ENCODE data around the gene TTLL11.
"Not testable (repeated sequence)": the region's sequence is repeated elsewhere in the genome, so short reads cannot be mapped to it uniquely, and the experiment has no call there.

TTLL11 gene

GRCh38 chr9:121797081-121797480 lies 296.0 kb downstream of the TTLL11 start:
- H3K4me3 ChIP-seq (ENCODE audit: low read depth, low read length): no peak overlapping the region
- DNase-seq (ENCODE audit: low read depth): no peak
- TF ChIP-seq MYC (IDR thresholded peaks at IDR 0.05; ENCODE audit: low read depth, low read length): no peak
- TF ChIP-seq, protein P1, sequence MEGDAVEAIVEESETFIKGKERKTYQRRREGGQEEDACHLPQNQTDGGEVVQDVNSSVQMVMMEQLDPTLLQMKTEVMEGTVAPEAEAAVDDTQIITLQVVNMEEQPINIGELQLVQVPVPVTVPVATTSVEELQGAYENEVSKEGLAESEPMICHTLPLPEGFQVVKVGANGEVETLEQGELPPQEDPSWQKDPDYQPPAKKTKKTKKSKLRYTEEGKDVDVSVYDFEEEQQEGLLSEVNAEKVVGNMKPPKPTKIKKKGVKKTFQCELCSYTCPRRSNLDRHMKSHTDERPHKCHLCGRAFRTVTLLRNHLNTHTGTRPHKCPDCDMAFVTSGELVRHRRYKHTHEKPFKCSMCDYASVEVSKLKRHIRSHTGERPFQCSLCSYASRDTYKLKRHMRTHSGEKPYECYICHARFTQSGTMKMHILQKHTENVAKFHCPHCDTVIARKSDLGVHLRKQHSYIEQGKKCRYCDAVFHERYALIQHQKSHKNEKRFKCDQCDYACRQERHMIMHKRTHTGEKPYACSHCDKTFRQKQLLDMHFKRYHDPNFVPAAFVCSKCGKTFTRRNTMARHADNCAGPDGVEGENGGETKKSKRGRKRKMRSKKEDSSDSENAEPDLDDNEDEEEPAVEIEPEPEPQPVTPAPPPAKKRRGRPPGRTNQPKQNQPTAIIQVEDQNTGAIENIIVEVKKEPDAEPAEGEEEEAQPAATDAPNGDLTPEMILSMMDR (IDR thresholded peaks at IDR 0.05; ENCODE audit: low read depth, low read length): no peak
- no peak for TF ChIP-seq MAX (IDR thresholded peaks at IDR 0.05; ENCODE audit: low read depth, low read length)
- TF ChIP-seq POLR2A (IDR thresholded peaks at IDR 0.05; ENCODE audit: extremely low read depth, insufficient read length): no peak

DNA sequence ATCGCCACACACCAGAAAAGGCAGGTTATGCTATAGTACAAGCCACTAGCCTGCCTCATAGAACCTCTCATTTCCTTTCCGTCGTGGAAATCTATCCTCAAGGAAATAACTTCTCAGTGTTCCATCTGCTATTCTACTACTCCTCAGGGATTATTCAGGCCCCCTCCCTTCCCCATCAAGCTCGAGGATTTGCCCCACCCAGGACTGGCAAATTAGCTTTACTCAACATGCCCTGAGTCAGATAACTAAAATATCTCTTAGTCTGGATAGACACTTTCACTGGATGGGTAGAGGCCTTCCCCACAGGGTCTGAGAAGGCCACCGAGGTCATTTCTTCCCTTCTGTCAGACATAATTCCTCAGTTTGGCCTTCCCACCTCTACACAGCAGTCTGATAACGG lies 298.8 kb downstream of the TTLL11 start:
- not testable (repeated sequence) for H3K4me3 ChIP-seq (ENCODE audit: low read depth, low read length); DNase-seq (ENCODE audit: low read depth)

DNA sequence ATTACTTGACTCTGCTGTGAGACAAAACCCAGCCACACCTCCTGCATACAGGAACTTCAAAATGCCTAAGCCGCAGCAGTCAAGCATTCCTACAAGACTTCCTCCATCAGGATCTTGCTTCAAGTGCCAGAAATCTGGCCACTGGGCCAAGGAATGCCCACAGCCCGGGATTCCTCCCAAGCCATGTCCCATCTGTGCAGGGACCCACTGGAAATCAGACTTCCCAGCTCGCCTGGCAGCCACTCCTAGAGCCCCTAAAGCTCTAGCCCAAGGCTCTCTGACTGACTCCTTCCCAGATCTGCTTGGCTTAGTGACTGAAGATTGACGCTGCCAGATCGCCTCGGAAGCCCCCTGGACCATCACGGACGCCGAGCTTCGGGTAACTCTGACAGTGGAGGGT lies 300.6 kb downstream of the TTLL11 start:
- not testable (repeated sequence) for DNase-seq (ENCODE audit: low read depth)

DNA sequence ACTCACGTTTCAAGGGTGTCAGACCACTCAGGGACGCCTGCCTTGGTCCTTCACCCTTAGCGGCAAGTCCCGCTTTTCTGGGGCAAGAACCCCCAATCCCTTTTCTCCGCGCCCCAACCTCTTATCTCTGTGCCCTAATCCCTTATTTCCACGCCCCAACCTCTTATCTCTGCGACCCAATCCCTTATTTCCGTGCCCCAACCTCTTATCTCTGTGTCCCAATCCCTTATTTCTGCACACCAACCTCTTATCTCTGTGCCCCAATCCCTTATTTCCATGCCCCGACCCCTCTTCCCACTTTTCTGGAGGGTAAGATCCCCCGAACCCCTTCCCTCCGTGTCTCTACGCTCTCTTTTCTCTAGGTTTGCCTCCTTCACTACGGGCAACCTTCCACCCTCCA lies 302.3 kb downstream of the TTLL11 start:
- H3K4me3 ChIP-seq (ENCODE audit: low read depth, low read length): no peak overlapping the region
- TF ChIP-seq, protein P1 (IDR thresholded peaks at IDR 0.05; ENCODE audit: low read depth, low read length): no peak
- TF ChIP-seq POLR2A (IDR thresholded peaks at IDR 0.05; ENCODE audit: extremely low read depth, insufficient read length): no peak
- no peak for TF ChIP-seq MAX (IDR thresholded peaks at IDR 0.05; ENCODE audit: low read depth, low read length)
- no peak for DNase-seq (ENCODE audit: low read depth)

More for the DNA sequence above, 300.6 kb downstream of the TTLL11 start:
- not testable (repeated sequence) for H3K4me3 ChIP-seq (ENCODE audit: low read depth, low read length)

DNA sequence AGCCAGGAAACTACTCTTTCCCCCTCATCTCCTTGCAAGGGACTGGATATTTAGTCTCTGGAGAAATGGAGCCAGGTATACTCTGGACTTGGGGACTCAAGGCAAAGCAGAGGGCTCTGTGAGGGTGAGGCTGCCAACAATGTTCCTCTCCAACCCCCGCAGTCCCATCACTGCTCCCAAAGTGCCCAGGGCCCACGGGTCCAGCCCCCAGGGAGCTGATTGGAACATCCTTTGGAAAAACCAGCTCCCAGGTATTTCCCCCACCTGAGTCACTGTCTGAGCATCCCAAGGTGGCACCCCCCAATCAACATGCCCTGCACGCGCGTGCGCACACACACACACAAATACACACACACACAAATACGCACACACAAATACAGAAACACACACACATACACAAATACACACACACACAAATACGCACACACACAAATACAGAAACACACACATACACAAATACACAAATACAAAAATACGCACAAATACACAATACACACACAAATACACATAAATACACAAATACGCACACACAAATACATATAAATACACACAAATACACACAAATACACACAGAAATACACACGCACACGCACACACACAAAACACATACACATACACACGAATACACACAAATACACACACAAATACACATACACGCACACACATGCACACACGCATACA lies 304.3 kb downstream of the TTLL11 start:
- no peak overlapping the region for H3K4me3 ChIP-seq (ENCODE audit: low read depth, low read length)
- TF ChIP-seq, protein P1 (IDR thresholded peaks at IDR 0.05; ENCODE audit: low read depth, low read length): no peak
- TF ChIP-seq POLR2A (IDR thresholded peaks at IDR 0.05; ENCODE audit: extremely low read depth, insufficient read length): no peak
- no peak for TF ChIP-seq MYC (IDR thresholded peaks at IDR 0.05; ENCODE audit: low read depth, low read length)
- TF ChIP-seq MAX (IDR thresholded peaks at IDR 0.05; ENCODE audit: low read depth, low read length): no peak
- DNase-seq (ENCODE audit: low read depth): no peak

- no peak for DNase-seq (ENCODE audit: low read depth)
- TF ChIP-seq POLR2A (IDR thresholded peaks at IDR 0.05; ENCODE audit: extremely low read depth, insufficient read length) (no peak), MYC (IDR thresholded peaks at IDR 0.05; ENCODE audit: low read depth, low read length) (no peak), MAX (IDR thresholded peaks at IDR 0.05; ENCODE audit: low read depth, low read length) (no peak)
- TF ChIP-seq, protein P1 (IDR thresholded peaks at IDR 0.05; ENCODE audit: low read depth, low read length): no peak
- no peak overlapping the region for H3K4me3 ChIP-seq (ENCODE audit: low read depth, low read length)
Measured at GRCh38 chr9:121786998-121787422, 306.1 kb downstream of the TTLL11 start.

DNA sequence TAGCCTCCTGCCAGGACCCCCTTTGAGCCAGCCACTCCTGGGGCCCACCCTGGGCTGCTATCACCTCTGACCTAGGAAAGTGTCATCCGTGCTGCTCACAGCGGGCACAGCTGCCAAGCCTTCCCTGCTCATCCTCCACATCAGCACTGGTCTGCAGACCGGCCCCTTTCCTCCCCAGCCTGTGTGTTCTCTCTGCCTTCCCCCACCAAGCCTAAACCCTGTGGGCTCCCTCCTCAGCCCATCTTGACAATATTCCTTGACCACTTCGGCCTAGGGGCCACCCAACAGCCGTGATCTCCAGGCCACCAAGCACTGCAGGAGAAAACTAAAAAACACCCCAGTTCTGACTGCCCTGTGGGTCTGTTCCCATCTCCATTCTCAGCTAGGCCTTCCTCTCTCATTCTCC lies 306.6 kb downstream of the TTLL11 start:
- DNase-seq (ENCODE audit: low read depth): no peak
- no peak overlapping the region for H3K4me3 ChIP-seq (ENCODE audit: low read depth, low read length)
- TF ChIP-seq, protein P1 (IDR thresholded peaks at IDR 0.05; ENCODE audit: low read depth, low read length): no peak
